ENCODE data around the gene GDPD2.

Gene GDPD2

GRCh38 chrX:70476166-70476933 lies 53.2 kb downstream of the GDPD2 start:
- DNase-seq (ENCODE audit: low spot score), result no peak

- DNase-seq (ENCODE audit: low spot score), result no peak
Measured at GRCh38 chrX:70476934-70477733, 54.0 kb downstream of the GDPD2 start.

- DNase-seq (ENCODE audit: low spot score), result no peak
Measured at GRCh38 chrX:70477734-70478075, 54.6 kb downstream of the GDPD2 start.

- DNase-seq (ENCODE audit: low spot score), result no peak
Measured at GRCh38 chrX:70478526-70479245, 55.6 kb downstream of the GDPD2 start.

GRCh38 chrX:70479247-70479921 lies 56.3 kb downstream of the GDPD2 start:
- DNase-seq (ENCODE audit: low spot score), result no peak

GRCh38 chrX:70479922-70480659 lies 57.0 kb downstream of the GDPD2 start:
- DNase-seq (ENCODE audit: low spot score), result no peak

GRCh38 chrX:70480660-70481018 lies 57.5 kb downstream of the GDPD2 start:
- DNase-seq (ENCODE audit: low spot score), result no peak

GRCh38 chrX:70481471-70482270 lies 58.6 kb downstream of the GDPD2 start:
- DNase-seq (ENCODE audit: low spot score), result no peak

GRCh38 chrX:70482300-70482699 lies 59.2 kb downstream of the GDPD2 start:
- DNase-seq (ENCODE audit: low spot score), result no peak

Measured in pons (tissue), 1 donor.